Keratinocyte (primary cell): ENCODE measurements around the gene PIP4K2A.
"Not testable (repeated sequence)": the region's sequence is repeated elsewhere in the genome, so short reads cannot be mapped to it uniquely, and the experiment has no call there.

Experiments
- EZH2 ChIP-seq: IDR thresholded peaks from one replicate; pipeline ENCODE4 v1.6.1; 2012; ENCODE audit warnings: inconsistent platforms, mild to moderate bottlenecking, low read length, moderate library complexity
- TF ChIP-seq, protein P1 (sequence below), 3 experiments: IDR thresholded peaks in 1 of 3; conservative IDR thresholded peaks in 1 of 3; optimal IDR thresholded peaks in 1 of 3; 2 replicates in 2 of 3; 3 replicates in 1 of 3; pipeline versions ENCODE3 to v1.5.1; 2011; ENCODE audit warnings: low read length in 3 of 3, mild to moderate bottlenecking in 3 of 3, moderate library complexity in 2 of 3, control low read depth in 1 of 3, inconsistent platforms in 1 of 3; ENCODE audit not compliant: insufficient read depth in 2 of 3; ENCODE audit errors: extremely low read depth in 1 of 3

DNA sequence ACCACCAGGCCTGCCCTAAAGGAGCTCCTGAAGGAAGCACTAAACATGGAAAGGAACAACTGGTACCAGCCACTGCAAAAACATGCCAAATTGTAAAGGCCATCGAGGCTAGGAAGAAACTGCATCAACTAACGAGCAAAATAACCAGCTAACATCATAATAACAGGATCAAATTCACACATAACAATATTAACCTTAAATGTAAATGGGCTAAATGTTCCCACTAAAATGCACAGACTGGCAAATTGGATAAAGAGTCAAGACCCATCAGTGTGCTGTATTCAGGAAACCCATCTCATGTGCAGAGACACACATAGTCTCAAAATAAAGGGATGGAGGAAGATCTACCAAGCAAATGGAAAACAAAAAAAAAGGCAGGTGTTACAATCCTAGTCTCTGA lies 30.5 kb upstream of the PIP4K2A start:
- TF ChIP-seq, protein P1, sequence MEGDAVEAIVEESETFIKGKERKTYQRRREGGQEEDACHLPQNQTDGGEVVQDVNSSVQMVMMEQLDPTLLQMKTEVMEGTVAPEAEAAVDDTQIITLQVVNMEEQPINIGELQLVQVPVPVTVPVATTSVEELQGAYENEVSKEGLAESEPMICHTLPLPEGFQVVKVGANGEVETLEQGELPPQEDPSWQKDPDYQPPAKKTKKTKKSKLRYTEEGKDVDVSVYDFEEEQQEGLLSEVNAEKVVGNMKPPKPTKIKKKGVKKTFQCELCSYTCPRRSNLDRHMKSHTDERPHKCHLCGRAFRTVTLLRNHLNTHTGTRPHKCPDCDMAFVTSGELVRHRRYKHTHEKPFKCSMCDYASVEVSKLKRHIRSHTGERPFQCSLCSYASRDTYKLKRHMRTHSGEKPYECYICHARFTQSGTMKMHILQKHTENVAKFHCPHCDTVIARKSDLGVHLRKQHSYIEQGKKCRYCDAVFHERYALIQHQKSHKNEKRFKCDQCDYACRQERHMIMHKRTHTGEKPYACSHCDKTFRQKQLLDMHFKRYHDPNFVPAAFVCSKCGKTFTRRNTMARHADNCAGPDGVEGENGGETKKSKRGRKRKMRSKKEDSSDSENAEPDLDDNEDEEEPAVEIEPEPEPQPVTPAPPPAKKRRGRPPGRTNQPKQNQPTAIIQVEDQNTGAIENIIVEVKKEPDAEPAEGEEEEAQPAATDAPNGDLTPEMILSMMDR (optimal IDR thresholded peaks at IDR 0.05 in 1 of 3, IDR thresholded peaks at IDR 0.05 in 1 of 3, conservative IDR thresholded peaks at IDR 0.05 in 1 of 3; ENCODE audit: extremely low read depth in 1 of 3, insufficient read depth in 2 of 3, low read length in 3 of 3) = not testable (repeated sequence)
- not testable (repeated sequence) for TF ChIP-seq EZH2
